Thyroid gland (tissue), 4 donors: ENCODE measurements around the gene SNTN. TPM values are rescaled to one million over a fixed set of nuclear protein-coding genes. Genes with fewer than 3 reads are reported as not detected.

Source experiments
- DNase-seq, 2 donors: peaks; one replicate each; pipeline ENCODE4 v3.0.0-alpha.2; 2019
- H3K27ac ChIP-seq, 3 donors: fragments of 200-600 bp; sonication (generic); 1 replicate in 2 of 3; 2 replicates in 1 of 3; pipeline ENCODE4 v1.5.1; 2016 to 2019; ENCODE audit warnings: mild to moderate bottlenecking in 1 of 3, moderate library complexity in 1 of 3
- H3K27me3 ChIP-seq: fragments of 200-600 bp; sonication (generic); one replicate; pipeline ENCODE4 v1.5.1; 2019
- H3K36me3 ChIP-seq, 2 donors: fragments of 200-600 bp; sonication (generic); one replicate each; pipeline ENCODE4 v1.5.1; 2016 to 2019
- H3K4me1 ChIP-seq, 2 donors: fragments of 200-600 bp; sonication (generic); one replicate each; pipeline ENCODE4 v1.5.1; 2017 to 2019
- H3K4me3 ChIP-seq, 3 donors: fragments of 200-600 bp; sonication (generic); replicated peaks in 1 of 3; 1 replicate in 2 of 3; 2 replicates in 1 of 3; pipeline ENCODE4 v1.5.1; 2016; ENCODE audit warnings: mild to moderate bottlenecking in 1 of 3
- H3K9me3 ChIP-seq: fragments of 200-600 bp; sonication (generic); one replicate; pipeline ENCODE4 v1.5.1; 2017
- POLR2A ChIP-seq, 2 donors: fragments of 450-650 bp; IDR thresholded peaks; one replicate each; pipeline ENCODE4 v1.6.1; 2017; ENCODE audit warnings: antibody characterized with exemption in 2 of 2, mild to moderate bottlenecking in 2 of 2, moderate library complexity in 1 of 2
- WGBS, 2 donors: methylation state at CpG; one replicate each; pipeline ENCODE4 v1.1.5; 2017; 5-methylcytosine and 5-hydroxymethylcytosine counted together
- intact Hi-C: fragments of 100-400 bp; cut with DNase I; formaldehyde crosslinking; loops from one replicate; pipeline ENCODE4 v1.15.1; 2023
- total RNA-seq, 4 donors: library from RNA; depleted of rRNA; stranded (reverse); fragments of >200 nt; gene quantifications; one replicate each; pipeline ENCODE4 v1.2.3, GENCODE V29; 2016
- TF ChIP-seq, protein P1 (sequence below), 6 experiments: fragments of 200-600 bp in 3 of 6; fragments of 450-650 bp in 3 of 6; sonication (generic) in 3 of 6; IDR thresholded peaks; one replicate each; pipeline ENCODE4 v1.5.1; 2016 to 2019; ENCODE audit warnings: antibody characterized with exemption in 6 of 6, mild to moderate bottlenecking in 2 of 6, inconsistent platforms in 1 of 6, moderate library complexity in 1 of 6

The SNTN gene
- total RNA-seq, 4 donors from 2014 or later, result not detected

DNA sequence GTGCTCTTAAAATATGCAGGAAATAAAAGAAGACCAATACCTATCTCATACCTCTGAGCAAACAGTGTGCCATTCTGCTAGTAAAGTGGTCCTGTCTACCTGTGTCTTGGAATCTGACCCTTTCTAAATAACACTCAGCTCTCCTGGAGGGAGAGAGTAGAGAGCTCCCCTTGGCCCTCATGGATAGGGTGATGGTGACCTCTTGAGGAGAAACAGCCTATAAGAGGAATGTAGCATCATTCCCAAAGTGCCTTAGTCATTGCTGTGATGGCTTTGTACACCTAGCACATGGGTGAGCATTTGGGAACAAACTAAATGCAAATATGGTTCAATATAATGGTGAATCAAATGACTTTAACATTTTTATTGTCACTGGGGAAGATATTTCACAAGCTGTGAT, 10.0 kb downstream of the SNTN start:
- intact Hi-C loops, result no loop called here

DNA sequence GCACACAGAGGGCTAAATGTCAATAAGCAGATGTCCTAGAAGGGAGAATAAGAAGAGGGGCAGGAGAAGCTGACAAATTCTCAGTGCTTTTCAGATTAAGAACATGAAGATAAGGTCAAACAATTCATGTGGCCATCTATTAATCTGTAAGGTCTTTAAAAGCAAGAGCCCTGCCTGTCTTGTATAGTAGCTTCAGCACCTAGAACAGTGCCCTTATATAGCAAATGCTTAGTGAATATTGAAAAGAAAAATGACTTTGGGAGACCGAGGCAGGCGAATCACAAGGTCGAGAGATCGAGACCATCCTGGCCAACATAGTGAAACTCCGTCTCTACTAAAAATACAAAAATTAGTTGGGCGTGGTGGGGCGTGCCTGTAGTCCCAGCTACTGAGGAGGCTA, 18.1 kb downstream of the SNTN start:
- no peaks in the 10 kb centered on the region for H3K9me3 ChIP-seq

More for the DNA sequence above, 10.0 kb downstream of the SNTN start:
- Histone ChIP-seq H3K4me3 (no peak overlapping the region), H3K4me1 (no peaks in the 10 kb centered on the region), H3K27ac (no peak overlapping the region), H3K9me3 (no peaks in the 10 kb centered on the region), H3K27me3 (no peaks in the 10 kb centered on the region), H3K36me3 (no peaks in the 10 kb centered on the region)
- no peak for TF ChIP-seq POLR2A (IDR thresholded peaks at IDR 0.05)
- TF ChIP-seq, protein P1, sequence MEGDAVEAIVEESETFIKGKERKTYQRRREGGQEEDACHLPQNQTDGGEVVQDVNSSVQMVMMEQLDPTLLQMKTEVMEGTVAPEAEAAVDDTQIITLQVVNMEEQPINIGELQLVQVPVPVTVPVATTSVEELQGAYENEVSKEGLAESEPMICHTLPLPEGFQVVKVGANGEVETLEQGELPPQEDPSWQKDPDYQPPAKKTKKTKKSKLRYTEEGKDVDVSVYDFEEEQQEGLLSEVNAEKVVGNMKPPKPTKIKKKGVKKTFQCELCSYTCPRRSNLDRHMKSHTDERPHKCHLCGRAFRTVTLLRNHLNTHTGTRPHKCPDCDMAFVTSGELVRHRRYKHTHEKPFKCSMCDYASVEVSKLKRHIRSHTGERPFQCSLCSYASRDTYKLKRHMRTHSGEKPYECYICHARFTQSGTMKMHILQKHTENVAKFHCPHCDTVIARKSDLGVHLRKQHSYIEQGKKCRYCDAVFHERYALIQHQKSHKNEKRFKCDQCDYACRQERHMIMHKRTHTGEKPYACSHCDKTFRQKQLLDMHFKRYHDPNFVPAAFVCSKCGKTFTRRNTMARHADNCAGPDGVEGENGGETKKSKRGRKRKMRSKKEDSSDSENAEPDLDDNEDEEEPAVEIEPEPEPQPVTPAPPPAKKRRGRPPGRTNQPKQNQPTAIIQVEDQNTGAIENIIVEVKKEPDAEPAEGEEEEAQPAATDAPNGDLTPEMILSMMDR (IDR thresholded peaks at IDR 0.05), result no peak
- no peak for DNase-seq

DNA sequence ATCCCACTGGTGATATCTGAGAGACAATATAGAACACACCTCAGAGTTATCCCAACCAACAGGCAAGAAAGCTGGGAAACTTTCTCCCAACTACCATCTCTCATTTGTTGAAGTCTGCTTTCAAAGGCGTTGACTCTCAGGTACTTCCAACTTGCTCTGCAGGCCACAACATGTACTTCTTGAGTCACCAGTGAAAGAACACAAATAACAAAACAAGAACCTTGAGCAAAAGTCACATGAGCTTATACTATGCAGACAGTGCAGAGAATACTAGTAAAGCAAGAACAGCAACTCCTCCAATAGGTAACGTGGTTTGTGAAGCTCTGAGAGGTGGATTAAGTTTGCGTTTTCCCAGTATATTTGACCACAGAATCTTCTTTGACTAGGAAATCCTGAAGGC, 20.6 kb downstream of the SNTN start:
- Histone ChIP-seq H3K36me3 (no peaks in the 10 kb centered on the region), H3K27ac (no peak overlapping the region), H3K9me3 (no peaks in the 10 kb centered on the region), H3K4me3 (no peak overlapping the region), H3K4me1 (no peaks in the 10 kb centered on the region), H3K27me3 (no peaks in the 10 kb centered on the region)
- no peak for DNase-seq
- 95 to 96% methylated on average over 3 of the region's 3 CpGs for WGBS, 2 donors
- TF ChIP-seq, protein P1 (IDR thresholded peaks at IDR 0.05), result no peak
- TF ChIP-seq POLR2A (IDR thresholded peaks at IDR 0.05), result no peak
- intact Hi-C loops, result no loop called here

More for the DNA sequence above, 18.1 kb downstream of the SNTN start:
- Histone ChIP-seq H3K27ac (no peak overlapping the region), H3K36me3 (no peaks in the 10 kb centered on the region), H3K27me3 (no peaks in the 10 kb centered on the region), H3K4me3 (no peak overlapping the region), H3K4me1 (no peaks in the 10 kb centered on the region)
- no peak for DNase-seq
- TF ChIP-seq, protein P1 (IDR thresholded peaks at IDR 0.05), result no peak
- no peak for TF ChIP-seq POLR2A (IDR thresholded peaks at IDR 0.05)
- intact Hi-C loops, result no loop called here
- WGBS, 2 donors, result 94 to 96% methylated on average over 7 of the region's 7 CpGs

DNA sequence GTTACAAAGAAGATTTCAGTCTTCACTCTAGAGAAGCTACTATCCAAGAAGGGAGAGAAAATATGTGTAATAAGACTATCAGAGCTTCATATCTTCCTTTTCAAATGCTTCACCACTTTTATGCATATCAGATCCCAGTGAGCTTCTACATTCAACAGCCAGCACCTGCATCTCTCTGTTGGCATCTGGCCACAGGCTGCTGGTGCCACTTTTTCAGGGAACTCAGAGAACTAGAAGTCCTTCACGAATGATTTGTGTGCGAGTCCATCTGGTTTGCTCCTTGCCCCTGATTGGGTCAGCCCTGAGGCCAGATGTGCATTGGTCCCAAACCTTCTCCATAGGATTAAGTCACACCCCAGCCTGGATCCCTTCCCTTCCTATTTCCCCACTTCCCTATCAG, 22.1 kb downstream of the SNTN start:
- Histone ChIP-seq H3K9me3 (no peaks in the 10 kb centered on the region), H3K27me3 (no peaks in the 10 kb centered on the region), H3K36me3 (no peaks in the 10 kb centered on the region), H3K27ac (no peak overlapping the region), H3K4me3 (no peak overlapping the region), H3K4me1 (no peaks in the 10 kb centered on the region)
- WGBS, 2 donors, result 50 to 66% methylated on average over 2 of the region's 2 CpGs
- peak; percentile 3 to 17 for DNase-seq
- intact Hi-C loops, result no loop called here
- TF ChIP-seq, protein P1 (IDR thresholded peaks at IDR 0.05), result no peak
- TF ChIP-seq POLR2A (IDR thresholded peaks at IDR 0.05), result no peak

DNA sequence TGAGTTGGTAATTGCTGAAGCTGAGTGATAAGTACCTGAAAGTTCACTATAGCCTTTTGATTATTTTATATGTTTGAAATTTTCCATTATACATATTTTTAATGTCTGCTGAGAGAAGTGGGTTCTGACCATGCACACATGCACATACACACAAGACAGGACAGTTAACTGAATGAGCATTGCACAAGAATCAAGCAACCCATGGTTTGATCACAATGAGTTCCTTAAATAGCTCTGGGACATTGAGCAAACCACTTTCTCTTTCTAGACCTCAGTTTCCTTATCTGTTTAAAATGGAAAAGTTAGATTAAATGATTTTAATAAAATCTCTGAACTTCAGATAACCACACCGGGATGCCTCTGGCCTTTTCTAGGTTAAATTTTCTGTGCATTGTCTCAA, 26.7 kb downstream of the SNTN start:
- no peak for DNase-seq
- intact Hi-C loops, result no loop called here
- H3K27me3 ChIP-seq, result no peaks in the 10 kb centered on the region
- no peak overlapping the region for H3K4me3 ChIP-seq
- H3K27ac ChIP-seq, result no peak overlapping the region
- H3K9me3 ChIP-seq, result no peaks in the 10 kb centered on the region
- H3K36me3 ChIP-seq, result no peaks in the 10 kb centered on the region
- 90 to 94% methylated on average over 1 of the region's 1 CpG for WGBS, 2 donors
- H3K4me1 ChIP-seq, result no peaks in the 10 kb centered on the region
- TF ChIP-seq, protein P1 (IDR thresholded peaks at IDR 0.05), result no peak
- no peak for TF ChIP-seq POLR2A (IDR thresholded peaks at IDR 0.05)
